Esophagus (tissue), 2 donors: Measurements from ENCODE around the gene AXIN2. TPM values are rescaled to one million over a fixed set of nuclear protein-coding genes. Genes with fewer than 3 reads are reported as not detected.

Source experiments
- H3K27ac ChIP-seq, 2 donors: one replicate each; pipeline ENCODE4 v1.5.1; 2013; ENCODE audit warnings: low read depth in 2 of 2, mild to moderate bottlenecking in 2 of 2, inconsistent platforms in 1 of 2, low read length in 1 of 2, moderate library complexity in 1 of 2
- H3K27me3 ChIP-seq, 2 donors: one replicate each; pipeline ENCODE4 v1.6.1; 2013; ENCODE audit warnings: low read length in 2 of 2, control low read depth in 1 of 2, mild to moderate bottlenecking in 1 of 2; ENCODE audit not compliant: insufficient read depth in 2 of 2, control insufficient read depth in 1 of 2
- H3K36me3 ChIP-seq, 2 donors: one replicate each; pipeline ENCODE4 v1.6.1; 2013; ENCODE audit warnings: low read length in 1 of 2; ENCODE audit not compliant: control insufficient read depth in 2 of 2, insufficient read depth in 2 of 2
- H3K4me1 ChIP-seq, 2 donors: one replicate each; pipeline ENCODE4 v1.6.1; 2013; ENCODE audit warnings: low read length in 1 of 2; ENCODE audit not compliant: control insufficient read depth in 2 of 2, insufficient read depth in 2 of 2
- H3K4me3 ChIP-seq, 2 donors: one replicate each; pipeline ENCODE4 v1.5.1; 2013; ENCODE audit warnings: low read length in 2 of 2, mild to moderate bottlenecking in 2 of 2, low read depth in 1 of 2, moderate library complexity in 1 of 2
- H3K9me3 ChIP-seq, 2 donors: one replicate each; pipeline ENCODE4 v1.6.1; 2013; ENCODE audit warnings: mild to moderate bottlenecking in 2 of 2, low read depth in 1 of 2, low read length in 1 of 2, moderate library complexity in 1 of 2; ENCODE audit not compliant: control insufficient read depth in 2 of 2, insufficient read depth in 1 of 2
- WGBS, 2 donors: extraction: QIAGEN DNeasy Blood & Tissue Kit; methylation state at CpG; one replicate each; pipeline ENCODE4 v1.1.7; 2013; 5-methylcytosine and 5-hydroxymethylcytosine counted together
- polyA plus RNA-seq, 2 donors: library from polyadenylated mRNA; stranded (reverse); fragments of 200-250 nt; gene quantifications; one replicate each; pipeline ENCODE4 v1.2.3, GENCODE V29; 2013
- donor health status: healthy with polysubstance abuse.
- donor health status: Bipolar disorder and iron deficiency.

Gene AXIN2
- polyA plus RNA-seq, 2 donors = 1.8 to 2.7 TPM

DNA sequence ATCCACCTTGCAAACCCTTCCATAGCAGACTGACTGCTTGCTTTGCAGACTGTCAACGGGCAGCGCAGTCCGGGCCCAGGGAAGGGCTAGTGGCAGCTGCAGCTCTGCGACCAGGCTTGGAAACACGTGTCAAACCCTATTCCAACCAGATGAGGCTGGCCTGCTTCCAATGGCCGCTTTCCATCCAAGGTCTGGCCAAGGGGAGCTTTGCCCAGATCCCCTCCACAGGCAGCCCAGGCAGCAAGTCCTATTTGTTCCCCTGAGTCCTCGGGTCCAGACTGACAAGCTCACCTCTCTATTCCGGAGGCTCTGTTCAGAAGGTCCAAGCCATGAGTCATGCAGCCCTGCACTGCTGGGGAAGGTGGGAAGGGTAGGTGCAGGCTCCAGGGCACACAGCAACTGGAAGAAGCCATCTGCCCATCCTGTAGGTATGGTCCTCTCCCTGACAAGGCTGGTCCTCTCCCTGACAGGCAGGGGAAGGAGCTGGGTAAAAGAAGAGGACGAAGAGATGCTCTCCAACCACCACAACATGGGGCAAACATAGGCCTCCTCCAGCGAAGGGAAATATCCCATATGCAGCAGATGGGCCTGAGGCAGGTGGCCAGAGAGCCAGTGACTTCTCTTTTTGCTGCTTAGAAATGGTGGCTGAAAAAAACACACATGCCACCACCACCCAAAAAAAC lies 22.6 kb upstream of the AXIN2 start:
- H3K27me3 ChIP-seq = no peaks in the 10 kb centered on the region
- WGBS, 2 donors = 63 to 73% methylated on average over 10 of the region's 10 CpGs
- no peak overlapping the region for H3K4me3 ChIP-seq
- H3K4me1 ChIP-seq = peaks cover 3 to 4% of the 10 kb centered on the region in 2 donors
- peak overlapping the region in 1 of 2 donors; percentile 16 for H3K27ac ChIP-seq
- H3K9me3 ChIP-seq = no peaks in the 10 kb centered on the region
- H3K36me3 ChIP-seq = no peaks in the 10 kb centered on the region

DNA sequence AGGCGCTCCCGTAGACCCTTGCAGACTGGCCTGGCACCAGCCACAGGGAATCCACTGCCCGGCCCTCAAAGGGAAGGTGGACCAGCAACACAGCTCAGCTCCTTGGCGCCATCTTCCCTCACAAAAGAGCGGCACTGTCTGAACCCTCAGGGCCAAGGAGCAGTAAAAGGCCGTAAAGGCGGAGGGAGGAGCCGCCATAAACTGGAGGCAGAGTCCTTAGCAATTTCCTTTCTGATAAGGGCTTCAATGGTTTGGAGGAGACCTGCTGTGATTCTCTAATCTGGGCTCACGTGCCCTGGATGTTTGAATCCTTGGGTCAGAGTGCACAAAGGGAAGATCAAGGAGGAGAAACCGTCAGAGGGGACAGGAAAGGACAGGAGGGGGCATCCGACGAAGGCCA lies 15.5 kb upstream of the AXIN2 start:
- Histone ChIP-seq H3K4me3 (no peak overlapping the region), H3K27ac (no peak overlapping the region), H3K27me3 (no peaks in the 10 kb centered on the region), H3K36me3 (no peaks in the 10 kb centered on the region), H3K4me1 (peaks cover 0 to 2% of the 10 kb centered on the region in 2 donors), H3K9me3 (no peaks in the 10 kb centered on the region)
- WGBS, 2 donors = 77 to 90% methylated on average over 12 of the region's 12 CpGs

DNA sequence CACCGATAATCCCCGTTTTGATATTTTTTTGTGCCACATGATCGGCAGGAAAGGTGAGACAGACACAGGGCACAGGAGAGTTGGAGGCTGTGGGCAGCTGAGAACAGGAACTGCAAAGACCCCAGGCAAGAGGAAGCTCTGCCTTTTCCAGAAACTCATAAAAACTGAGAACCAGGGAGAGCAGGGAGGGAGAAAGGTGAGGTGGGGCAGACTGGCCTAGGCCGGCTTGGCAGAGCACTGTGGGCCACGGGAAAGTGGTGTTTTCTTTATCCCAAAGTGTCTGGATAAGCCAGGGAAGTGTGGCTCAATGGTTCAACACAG lies 11.8 kb upstream of the AXIN2 start:
- 75 to 81% methylated on average over 5 of the region's 5 CpGs for WGBS, 2 donors
- peaks cover 0 to 2% of the 10 kb centered on the region in 2 donors for H3K4me1 ChIP-seq
- no peak overlapping the region for H3K27ac ChIP-seq
- no peaks in the 10 kb centered on the region for H3K36me3 ChIP-seq
- H3K4me3 ChIP-seq = no peak overlapping the region
- no peaks in the 10 kb centered on the region for H3K9me3 ChIP-seq
- no peaks in the 10 kb centered on the region for H3K27me3 ChIP-seq

DNA sequence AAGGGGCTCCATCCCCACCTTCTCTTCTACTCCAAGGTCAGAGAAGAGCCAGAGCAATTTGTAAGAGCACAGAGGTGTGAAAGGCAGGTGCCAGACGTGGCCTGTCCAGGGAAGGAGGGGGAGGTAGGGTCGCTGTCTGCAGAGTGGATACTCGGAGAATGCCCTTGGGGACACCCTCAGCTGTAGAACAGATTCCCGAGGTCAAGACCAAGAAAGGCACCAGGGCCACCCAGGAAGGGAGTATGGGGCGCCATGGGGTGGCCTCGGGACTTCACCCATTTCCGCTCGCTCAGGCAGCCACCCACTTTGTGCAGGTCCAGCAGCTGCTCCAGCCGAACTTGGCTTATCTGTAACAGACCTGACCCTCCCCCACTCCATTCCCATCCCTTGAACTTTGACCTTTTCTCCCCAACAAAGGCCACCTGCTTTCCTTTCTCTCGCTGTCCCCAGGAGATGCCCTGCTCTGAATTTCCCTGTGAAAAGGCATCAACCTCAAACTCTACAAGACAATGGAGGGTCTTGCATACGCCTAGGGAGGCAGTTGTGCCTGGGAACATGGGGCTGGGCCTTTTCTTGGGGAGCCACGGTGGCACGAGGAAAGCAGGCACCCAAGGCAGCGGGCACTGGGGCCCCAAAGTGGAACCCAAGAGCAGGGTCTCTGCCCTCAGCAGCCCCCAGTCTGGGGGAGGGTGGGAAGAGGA lies 11.3 kb upstream of the AXIN2 start:
- H3K9me3 ChIP-seq = no peaks in the 10 kb centered on the region
- H3K36me3 ChIP-seq = no peaks in the 10 kb centered on the region
- WGBS, 2 donors = 72 to 82% methylated on average over 14 of the region's 14 CpGs
- peaks cover 0 to 2% of the 10 kb centered on the region in 2 donors for H3K4me1 ChIP-seq
- H3K4me3 ChIP-seq = no peak overlapping the region
- H3K27ac ChIP-seq = no peak overlapping the region
- no peaks in the 10 kb centered on the region for H3K27me3 ChIP-seq

DNA sequence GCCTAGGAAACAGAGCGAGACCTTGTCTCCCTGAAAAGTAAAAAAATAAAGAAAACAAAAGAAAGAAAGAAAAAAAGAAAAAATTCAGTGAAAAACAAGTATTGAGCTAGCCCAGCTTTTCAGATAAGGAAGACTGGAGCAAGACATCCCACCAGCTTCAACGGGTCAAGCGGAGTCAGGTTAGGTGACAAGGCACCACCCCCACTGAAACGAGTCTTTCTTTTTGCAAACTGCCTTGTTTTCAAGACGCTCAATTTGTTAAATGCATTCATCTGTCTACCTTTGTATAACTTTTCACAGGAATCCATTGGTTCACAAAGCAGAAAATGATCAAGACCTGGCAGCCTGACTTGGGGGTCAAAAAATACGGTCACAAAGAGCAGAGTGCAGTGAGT lies 10.7 kb upstream of the AXIN2 start:
- Histone ChIP-seq H3K36me3 (no peaks in the 10 kb centered on the region), H3K27ac (no peak overlapping the region), H3K9me3 (no peaks in the 10 kb centered on the region), H3K27me3 (no peaks in the 10 kb centered on the region), H3K4me3 (no peak overlapping the region), H3K4me1 (no peaks in the 10 kb centered on the region)
- WGBS, 2 donors = 67 to 72% methylated on average over 6 of the region's 6 CpGs

DNA sequence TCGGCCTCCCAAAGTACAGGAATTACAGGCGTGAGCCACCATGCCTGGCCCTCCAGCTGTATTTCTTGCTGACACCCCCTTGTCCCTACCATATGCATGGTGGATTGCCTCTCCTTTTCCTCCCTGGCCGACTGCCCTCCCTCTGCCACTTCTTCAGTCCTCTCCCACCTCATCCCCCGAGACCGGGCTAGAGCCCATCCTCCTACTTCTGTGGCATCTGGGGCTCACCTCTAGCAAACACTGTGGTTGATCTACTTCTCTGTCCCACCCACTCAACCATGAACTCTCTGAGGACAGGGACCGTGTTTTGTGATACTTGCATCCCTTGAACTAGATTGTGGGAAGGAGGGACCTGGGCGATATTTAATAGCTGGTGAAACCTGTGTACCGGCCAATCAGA lies 7.5 kb upstream of the AXIN2 start:
- no peaks in the 10 kb centered on the region for H3K9me3 ChIP-seq
- no peaks in the 10 kb centered on the region for H3K4me1 ChIP-seq
- no peaks in the 10 kb centered on the region for H3K36me3 ChIP-seq
- H3K27ac ChIP-seq = no peak overlapping the region
- 88 to 92% methylated on average over 8 of the region's 8 CpGs for WGBS, 2 donors
- no peak overlapping the region for H3K4me3 ChIP-seq
- no peaks in the 10 kb centered on the region for H3K27me3 ChIP-seq

DNA sequence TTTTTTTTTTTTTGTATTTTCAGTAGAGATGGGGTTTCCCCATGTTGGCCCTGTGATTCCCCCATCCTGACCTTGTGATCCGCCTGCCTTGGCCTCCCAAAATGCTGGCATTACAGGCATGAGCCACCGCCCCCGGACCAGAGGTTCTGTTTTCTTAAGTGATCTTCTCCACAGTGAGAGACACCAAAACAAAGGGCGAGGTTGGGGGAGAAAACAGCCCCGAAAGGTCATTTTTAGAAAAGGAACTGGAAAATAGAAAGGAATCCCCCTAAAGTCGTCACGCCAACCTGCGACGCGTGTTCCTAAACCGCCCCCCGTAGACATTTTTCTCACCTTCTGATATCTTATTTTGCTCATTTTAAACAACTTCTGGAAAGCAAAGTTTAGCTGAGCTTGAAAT lies 6.1 kb upstream of the AXIN2 start:
- H3K4me3 ChIP-seq = no peak overlapping the region
- no peak overlapping the region for H3K27ac ChIP-seq
- H3K36me3 ChIP-seq = no peaks in the 10 kb centered on the region
- H3K4me1 ChIP-seq = peaks cover 0 to 3% of the 10 kb centered on the region in 2 donors
- H3K27me3 ChIP-seq = no peaks in the 10 kb centered on the region
- no peaks in the 10 kb centered on the region for H3K9me3 ChIP-seq
- 93 to 94% methylated on average over 12 of the region's 12 CpGs for WGBS, 2 donors

DNA sequence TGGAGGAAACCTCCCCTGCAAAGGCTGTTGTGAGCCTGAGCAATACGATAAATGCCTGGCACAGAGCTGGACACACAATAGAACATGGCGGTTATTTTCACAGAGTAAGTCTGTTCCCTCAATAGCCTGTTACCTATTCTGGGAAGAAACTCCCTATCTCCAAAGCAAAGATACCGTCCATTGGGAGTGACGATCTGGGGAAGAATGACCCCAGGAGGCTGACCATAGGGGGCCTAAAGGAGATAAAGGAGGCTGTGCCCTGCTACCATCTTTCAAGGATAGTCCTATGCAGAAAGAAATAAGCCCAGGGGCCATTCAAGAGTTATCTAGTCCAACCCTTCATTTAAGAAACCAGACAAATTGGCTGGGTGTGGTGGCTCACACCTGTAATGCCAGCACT lies 4.1 kb upstream of the AXIN2 start:
- no peaks in the 10 kb centered on the region for H3K27me3 ChIP-seq
- peaks cover 2 to 3% of the 10 kb centered on the region in 2 donors for H3K4me1 ChIP-seq
- no peaks in the 10 kb centered on the region for H3K36me3 ChIP-seq
- no peaks in the 10 kb centered on the region for H3K9me3 ChIP-seq
- H3K4me3 ChIP-seq = no peak overlapping the region
- H3K27ac ChIP-seq = no peak overlapping the region
- WGBS, 2 donors = 89 to 90% methylated on average over 4 of the region's 4 CpGs

DNA sequence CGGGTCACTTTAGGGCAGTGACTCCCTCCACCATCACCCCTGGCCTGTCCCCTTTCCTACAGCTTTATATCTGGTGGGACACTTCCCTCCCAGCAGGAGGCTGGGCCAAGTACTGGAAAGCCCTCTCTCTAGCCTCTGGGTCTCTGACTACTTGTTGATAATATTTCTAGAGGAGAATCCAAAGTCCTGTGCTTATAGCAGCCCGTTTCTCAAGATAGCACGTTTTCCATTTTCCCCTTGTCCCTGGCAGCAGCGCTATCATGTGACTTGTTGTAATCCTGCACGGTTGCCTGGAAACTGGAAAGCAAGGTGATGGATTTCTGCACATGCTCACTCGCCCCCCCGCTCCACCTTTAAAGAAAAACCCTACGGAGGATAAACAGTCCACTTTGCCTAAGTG lies 3.3 kb upstream of the AXIN2 start:
- WGBS, 2 donors = 33 to 34% methylated on average over 8 of the region's 8 CpGs
- H3K9me3 ChIP-seq = no peaks in the 10 kb centered on the region
- no peaks in the 10 kb centered on the region for H3K36me3 ChIP-seq
- no peaks in the 10 kb centered on the region for H3K27me3 ChIP-seq
- H3K4me1 ChIP-seq = peaks cover 2 to 3% of the 10 kb centered on the region in 2 donors
- H3K27ac ChIP-seq = no peak overlapping the region
- no peak overlapping the region for H3K4me3 ChIP-seq

DNA sequence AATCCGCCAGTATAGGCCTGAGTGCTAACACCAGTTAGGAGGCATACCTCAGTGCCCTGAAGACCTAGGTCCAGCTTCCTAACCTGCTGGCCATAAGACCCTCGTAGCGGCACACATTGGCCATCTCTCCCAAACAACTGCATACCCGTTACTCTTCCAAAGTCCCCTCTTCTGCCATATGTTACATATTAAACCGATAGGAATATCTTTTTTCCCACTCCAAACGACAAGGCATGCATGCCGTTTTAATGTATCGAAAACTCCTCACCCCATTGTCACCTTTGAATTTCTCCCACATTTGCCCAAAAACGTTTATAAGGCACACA lies 721 bp upstream of the AXIN2 start:
- Histone ChIP-seq H3K4me1 (peaks cover 2 to 3% of the 10 kb centered on the region in 2 donors), H3K4me3 (peak overlapping the region in 1 of 2 donors; percentile 34), H3K36me3 (no peaks in the 10 kb centered on the region), H3K27ac (no peak overlapping the region), H3K9me3 (no peaks in the 10 kb centered on the region), H3K27me3 (no peaks in the 10 kb centered on the region)
- 48 to 50% methylated on average over 9 of the region's 9 CpGs for WGBS, 2 donors
